Stimulated activated naive CD8-positive, alpha-beta T cell treated with anti-CD3 and anti-CD28 coated beads, Interleukin-15, amount 100 ng/mL, for 72 hours (primary cell): ENCODE measurements around the gene ENTPD7.
"Not testable (repeated sequence)": the region's sequence is repeated elsewhere in the genome, so short reads cannot be mapped to it uniquely, and the experiment has no call there.

Source experiments
- ATAC-seq: fragments of 150-1000 bp; cut with Tn5 transposase; 2 replicates; pipeline ENCODE4 v1.10.0; 2021; ENCODE audit warnings: mild to moderate bottlenecking, moderate library complexity
- DNase-seq, 2 donors: peaks; one replicate each; pipeline ENCODE4 v3.0.0; 2021 to 2022
- H3K27ac Mint-ChIP-seq, 2 donors: one replicate each; pipeline ENCODE4 v1.8.0; 2022; ENCODE audit warnings: mild to moderate bottlenecking in 2 of 2, mixed read lengths in 2 of 2, moderate library complexity in 2 of 2
- H3K27me3 Mint-ChIP-seq: one replicate; pipeline ENCODE4 v1.8.0; 2022; ENCODE audit warnings: mixed read lengths
- H3K4me1 Mint-ChIP-seq: one replicate; pipeline ENCODE4 v1.8.0; 2022; ENCODE audit warnings: mild to moderate bottlenecking, mixed read lengths
- H3K4me3 Mint-ChIP-seq, 2 donors: one replicate each; pipeline ENCODE4 v1.8.0; 2022; ENCODE audit warnings: mild to moderate bottlenecking in 2 of 2, mixed read lengths in 2 of 2, moderate library complexity in 1 of 2
- H3K9me3 Mint-ChIP-seq, 2 donors: one replicate each; pipeline ENCODE4 v1.8.0; 2022; ENCODE audit warnings: mixed read lengths in 2 of 2

The ENTPD7 gene

DNA sequence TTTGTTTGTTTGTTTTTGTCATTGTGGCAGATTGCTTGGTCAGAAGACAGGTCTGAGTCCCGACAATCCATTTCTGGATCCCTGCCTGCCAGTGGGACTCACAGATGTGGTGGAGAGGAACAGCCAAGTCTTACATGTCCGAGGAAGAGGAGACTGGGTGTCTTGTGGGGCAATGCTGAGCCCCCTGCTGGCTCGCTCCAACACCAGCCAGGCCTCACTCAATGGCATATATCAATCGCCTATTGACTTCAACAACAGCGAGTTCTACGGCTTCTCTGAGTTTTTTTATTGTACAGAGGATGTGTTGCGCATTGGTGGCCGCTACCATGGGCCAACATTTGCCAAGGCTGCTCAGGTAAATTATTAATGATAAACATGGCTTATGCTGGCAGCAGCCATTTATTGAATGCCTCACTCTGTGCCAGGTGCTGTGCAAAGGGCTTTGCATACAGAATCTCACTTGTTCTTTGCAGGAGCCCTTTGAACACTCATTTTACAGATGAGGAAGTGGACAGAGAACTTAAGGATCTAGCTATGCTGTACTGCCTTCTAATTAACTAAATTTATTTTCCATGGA lies 39.3 kb downstream of the ENTPD7 start:
- H3K4me3 Mint-ChIP-seq = no peak overlapping the region
- H3K4me1 Mint-ChIP-seq = no peaks in the 10 kb centered on the region
- DNase-seq = no peak
- H3K27ac Mint-ChIP-seq = no peak overlapping the region
- no peaks in the 10 kb centered on the region for H3K9me3 Mint-ChIP-seq
- no peak for ATAC-seq
- H3K27me3 Mint-ChIP-seq = no peaks in the 10 kb centered on the region

DNA sequence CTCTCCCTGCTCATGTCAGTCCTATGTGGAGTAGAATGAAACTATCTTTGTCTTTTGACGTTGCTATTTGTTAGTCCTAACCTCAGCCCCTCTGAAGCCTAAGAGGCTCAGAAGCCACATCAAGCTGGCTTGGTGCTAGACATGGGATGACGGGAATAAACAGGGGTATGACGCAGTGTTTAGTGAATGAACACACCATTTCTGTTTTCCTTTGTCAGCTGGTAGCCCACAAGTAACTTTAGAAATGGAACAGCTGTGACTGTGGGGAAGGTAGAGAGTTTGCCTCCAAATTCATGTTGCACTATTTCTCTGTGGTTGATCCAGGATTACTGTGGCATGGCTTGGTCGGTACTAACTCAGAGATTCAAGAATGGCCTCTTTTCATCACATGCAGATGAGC lies 41.3 kb downstream of the ENTPD7 start:
- no peaks in the 10 kb centered on the region for H3K27me3 Mint-ChIP-seq
- no peaks in the 10 kb centered on the region for H3K9me3 Mint-ChIP-seq
- no peak overlapping the region for H3K27ac Mint-ChIP-seq
- H3K4me1 Mint-ChIP-seq = no peaks in the 10 kb centered on the region
- H3K4me3 Mint-ChIP-seq = no peak overlapping the region
- ATAC-seq (no peak), DNase-seq (no peak)

DNA sequence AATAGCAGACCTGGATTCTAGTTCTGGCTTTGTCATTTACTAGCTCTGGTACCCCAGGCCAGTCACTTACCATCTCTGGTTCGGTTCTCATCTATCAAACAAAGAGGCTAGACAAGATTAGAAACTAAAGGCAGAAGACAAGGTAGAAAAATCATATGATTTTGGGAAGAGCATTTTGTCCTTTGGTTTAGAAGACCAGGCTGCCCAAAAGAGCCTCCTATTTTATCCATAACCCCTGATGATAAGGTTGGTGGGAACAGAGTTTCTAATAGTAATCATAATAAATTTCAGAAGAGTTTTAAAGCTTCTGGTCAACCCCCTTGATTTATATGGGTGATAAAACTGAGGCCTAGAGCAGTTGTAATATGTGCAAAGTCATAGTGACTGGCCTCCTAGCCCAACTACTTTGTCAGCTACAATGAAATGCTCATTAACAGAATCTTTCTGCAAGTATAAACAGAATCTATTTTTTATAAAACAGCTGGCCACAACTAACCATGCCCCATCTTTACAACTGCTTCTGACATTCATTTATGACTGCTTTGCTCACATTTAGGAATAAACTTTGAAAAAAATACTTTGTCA lies 49.2 kb downstream of the ENTPD7 start:
- H3K27ac Mint-ChIP-seq = no peak overlapping the region
- DNase-seq = no peak

DNA sequence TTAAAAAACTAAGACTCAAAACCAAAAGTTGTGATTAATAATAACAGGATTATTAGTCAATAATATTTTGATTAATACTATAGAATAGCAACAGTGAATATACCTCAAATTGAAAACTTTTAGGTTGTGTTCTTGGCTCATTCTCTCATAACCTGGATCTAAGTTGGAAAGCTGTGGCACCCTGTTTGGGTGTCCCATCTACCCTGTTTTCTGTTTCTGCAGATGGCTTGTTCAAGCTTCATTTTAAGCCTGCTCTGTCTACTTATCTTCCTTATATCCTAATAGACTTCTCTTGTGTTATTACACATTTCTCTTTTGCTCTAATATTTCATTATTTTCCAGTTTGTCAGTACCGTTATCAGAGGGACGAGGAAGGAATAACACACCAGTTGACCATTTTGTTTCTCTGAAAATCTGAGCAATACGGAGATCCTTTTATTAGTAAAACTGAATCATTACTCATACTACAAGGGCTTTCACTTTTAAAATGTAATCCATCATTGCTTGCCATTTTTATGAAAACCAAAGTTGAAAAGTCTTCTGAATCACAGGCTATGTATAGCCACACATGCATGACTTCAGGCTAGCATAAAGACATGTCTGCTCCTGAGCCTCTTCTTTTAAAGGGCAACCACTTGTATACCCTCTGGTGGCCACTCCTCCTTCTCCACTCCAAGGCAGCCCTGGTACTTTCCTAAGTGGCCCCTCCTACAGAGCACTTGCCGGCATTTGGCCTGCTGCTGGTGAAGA lies 50.3 kb downstream of the ENTPD7 start:
- Mint-ChIP-seq H3K4me1 (peaks cover 14% of the 10 kb centered on the region), H3K9me3 (no peaks in the 10 kb centered on the region), H3K4me3 (no peak overlapping the region), H3K27ac (peak overlapping the region in 1 of 2 donors; percentile 71), H3K27me3 (no peaks in the 10 kb centered on the region)
- DNase-seq = no peak
- ATAC-seq = peak; percentile 85

More for the DNA sequence above, 49.2 kb downstream of the ENTPD7 start:
- Mint-ChIP-seq H3K4me3 (no peak overlapping the region), H3K4me1 (peaks cover 14% of the 10 kb centered on the region), H3K27me3 (no peaks in the 10 kb centered on the region), H3K9me3 (no peaks in the 10 kb centered on the region)
- no peak for ATAC-seq

DNA sequence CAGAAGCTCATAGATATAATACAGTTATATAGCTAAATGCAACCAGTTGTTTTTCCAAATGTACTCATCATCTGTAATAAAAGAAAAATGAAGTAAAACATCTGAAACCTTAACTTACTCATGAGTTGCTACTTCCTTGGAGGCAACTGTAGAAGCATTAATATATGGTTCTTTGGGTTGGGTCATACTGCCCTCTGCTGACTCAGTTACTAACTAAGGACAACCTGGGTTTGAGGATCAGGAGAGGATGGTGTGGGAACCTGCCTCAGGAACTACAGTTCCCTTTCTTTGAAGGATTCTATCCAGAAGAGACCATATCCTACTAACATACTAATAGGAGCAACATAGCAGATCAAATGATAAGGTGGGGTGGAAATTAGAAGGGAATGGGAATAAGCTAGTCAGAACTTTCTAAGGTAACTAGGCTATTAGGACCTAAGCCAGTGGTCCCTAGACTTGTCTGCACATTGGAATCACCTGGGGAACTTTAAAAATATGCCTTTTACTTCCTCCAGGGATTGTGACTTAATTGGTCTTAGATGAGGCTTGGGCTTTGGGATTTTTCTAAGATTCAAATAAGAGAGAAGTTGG lies 51.9 kb downstream of the ENTPD7 start:
- peak; percentile 32 to 35 for DNase-seq
- no peak overlapping the region for H3K4me3 Mint-ChIP-seq
- peak; percentile 90 for ATAC-seq
- no peak overlapping the region for H3K27ac Mint-ChIP-seq
- H3K4me1 Mint-ChIP-seq = peaks cover 14% of the 10 kb centered on the region
- H3K27me3 Mint-ChIP-seq = no peaks in the 10 kb centered on the region
- no peaks in the 10 kb centered on the region for H3K9me3 Mint-ChIP-seq

DNA sequence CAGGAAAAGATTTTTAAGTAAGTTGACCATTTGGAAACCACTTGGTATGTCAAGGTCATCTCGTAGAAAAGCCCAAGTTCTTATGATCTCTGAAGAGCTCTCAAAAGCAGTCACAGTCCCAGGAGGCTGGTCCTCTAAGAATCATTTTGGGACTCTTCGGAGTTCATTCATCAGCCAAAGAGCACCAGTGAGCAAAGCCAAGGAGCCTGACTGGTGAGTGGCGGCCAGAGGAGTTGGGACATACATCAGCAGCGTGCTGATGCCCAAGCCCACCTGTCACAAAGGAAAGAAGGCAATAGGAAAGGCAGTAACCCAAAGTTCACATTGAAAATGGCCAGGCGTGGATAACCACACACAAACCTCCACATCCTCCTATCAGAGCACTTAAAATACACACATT lies 55.1 kb downstream of the ENTPD7 start:
- no peak for DNase-seq
- H3K27ac Mint-ChIP-seq = no peak overlapping the region
- no peaks in the 10 kb centered on the region for H3K27me3 Mint-ChIP-seq
- peaks cover 13% of the 10 kb centered on the region for H3K4me1 Mint-ChIP-seq
- no peaks in the 10 kb centered on the region for H3K9me3 Mint-ChIP-seq
- H3K4me3 Mint-ChIP-seq = no peak overlapping the region
- ATAC-seq = no peak

DNA sequence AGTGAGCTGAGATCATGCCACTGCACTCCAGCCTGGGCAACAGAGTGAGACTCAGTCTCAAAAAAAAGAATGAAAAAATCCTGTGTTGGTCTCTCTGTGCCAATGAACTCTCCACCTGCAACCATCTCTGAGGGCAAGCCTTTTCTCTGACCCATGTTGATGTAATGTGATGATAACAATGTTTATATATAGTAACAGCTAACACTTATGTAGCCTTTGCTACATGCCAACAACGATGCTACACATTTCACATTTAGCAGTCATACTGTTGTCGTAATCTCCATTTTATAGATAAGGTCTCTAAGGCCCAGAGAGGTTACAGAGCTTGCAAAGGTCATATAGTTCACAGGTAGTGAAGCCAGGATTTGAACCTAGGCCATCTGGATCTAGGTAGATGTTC lies 61.1 kb downstream of the ENTPD7 start:
- DNase-seq (no peak), ATAC-seq (no peak)
- Mint-ChIP-seq H3K9me3 (no peaks in the 10 kb centered on the region), H3K4me3 (no peak overlapping the region), H3K27me3 (no peaks in the 10 kb centered on the region), H3K4me1 (no peaks in the 10 kb centered on the region), H3K27ac (no peak overlapping the region)

DNA sequence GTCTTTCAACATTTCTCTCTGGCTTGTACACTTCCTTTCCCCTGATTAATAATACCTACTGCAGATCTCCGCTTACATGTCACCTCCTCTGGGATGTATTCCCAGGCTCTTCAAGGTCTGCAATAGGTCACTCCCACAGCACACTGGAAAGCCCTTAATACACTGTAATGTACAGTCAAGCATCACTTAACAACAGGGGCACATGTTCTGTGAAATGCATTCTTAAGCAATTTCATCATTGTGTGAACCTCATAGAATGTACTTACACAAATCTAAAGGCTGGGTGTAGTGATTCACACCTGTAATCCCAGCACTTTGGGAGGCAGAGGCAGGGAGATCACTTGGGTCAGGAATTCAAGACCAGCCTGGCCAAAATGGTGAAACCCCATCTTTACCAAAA lies 70.7 kb downstream of the ENTPD7 start:
- Mint-ChIP-seq H3K27ac (no peak overlapping the region), H3K9me3 (no peaks in the 10 kb centered on the region), H3K27me3 (no peaks in the 10 kb centered on the region), H3K4me1 (peaks cover 33% of the 10 kb centered on the region), H3K4me3 (no peak overlapping the region)
- DNase-seq = no peak
- ATAC-seq = no peak

DNA sequence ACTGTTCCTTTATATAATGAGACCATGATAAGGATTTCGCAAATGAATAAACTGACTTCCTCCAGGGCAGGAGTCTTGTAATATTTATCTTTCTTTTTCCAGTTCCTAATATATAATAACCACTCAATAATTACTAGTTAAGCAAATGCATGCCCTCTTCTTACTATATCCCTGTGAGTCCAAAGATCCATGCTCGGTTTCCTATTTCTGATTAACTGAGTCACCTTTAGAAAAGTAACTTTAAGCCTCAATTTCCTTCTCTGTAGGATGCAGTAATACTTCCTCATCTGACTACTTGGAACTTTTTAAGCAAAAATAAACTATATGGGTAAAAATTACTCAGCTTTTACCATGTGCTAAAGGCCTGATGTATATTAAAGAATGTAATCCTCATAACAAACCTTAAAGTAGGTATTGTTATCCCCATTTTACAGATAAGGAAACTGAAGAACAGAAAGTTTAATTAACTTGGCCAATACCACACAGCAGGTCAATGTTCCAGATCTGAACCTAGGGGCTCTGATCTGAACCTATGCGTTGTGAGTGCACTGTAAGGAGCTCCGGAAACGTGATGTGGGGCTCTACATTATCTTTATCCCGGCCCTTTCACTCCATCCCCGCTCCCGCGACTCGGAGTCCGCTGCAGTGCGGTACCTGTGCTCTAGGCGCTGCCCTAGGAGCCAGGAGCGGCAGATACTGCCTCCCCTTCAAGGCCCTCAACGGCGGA lies 72.2 kb downstream of the ENTPD7 start:
- no peaks in the 10 kb centered on the region for H3K27me3 Mint-ChIP-seq
- no peak for DNase-seq
- peak overlapping the region; percentile 99 to 100 for H3K4me3 Mint-ChIP-seq
- H3K27ac Mint-ChIP-seq = peak overlapping the region; percentile 100
- no peaks in the 10 kb centered on the region for H3K9me3 Mint-ChIP-seq
- ATAC-seq = no peak
- H3K4me1 Mint-ChIP-seq = peaks cover 37% of the 10 kb centered on the region

DNA sequence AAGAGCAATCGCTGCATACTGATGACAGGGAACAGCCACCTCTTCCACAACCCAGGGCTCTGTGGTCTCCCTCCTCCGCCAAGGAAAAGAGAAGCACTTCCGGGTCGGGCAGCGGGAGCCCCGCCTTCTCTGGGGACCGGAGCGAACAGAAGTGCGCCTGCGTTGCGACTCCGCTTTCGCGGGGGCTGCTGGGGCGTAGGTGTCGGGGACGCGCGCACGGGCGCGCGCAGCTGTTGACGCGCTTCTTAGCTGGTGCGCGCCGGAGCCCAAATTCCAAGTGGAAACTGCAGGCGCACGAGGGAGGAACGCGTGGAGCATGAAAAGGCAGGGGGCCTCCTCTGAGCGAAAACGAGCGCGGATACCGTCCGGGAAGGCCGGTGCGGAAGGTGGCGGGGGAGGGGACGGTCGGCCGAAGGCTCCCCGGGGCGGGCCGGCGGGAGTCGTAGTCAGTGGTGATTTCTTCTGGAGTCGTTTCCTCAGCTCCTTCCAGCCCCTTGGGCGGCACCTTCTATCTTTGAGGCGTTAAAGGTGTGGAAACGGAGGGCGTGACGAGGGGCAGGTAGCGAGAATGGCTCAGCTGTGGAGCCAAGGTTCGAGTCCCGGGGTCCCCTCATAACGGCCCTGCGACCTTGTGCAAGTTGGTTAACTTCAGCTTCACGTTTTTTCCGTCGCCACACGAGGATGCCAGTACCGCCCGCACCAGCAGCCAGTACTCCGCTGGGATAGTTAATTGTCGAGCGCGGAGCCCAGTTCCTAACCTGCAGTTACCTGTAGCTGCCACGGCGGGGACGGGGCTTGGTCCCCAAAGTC lies 72.9 kb downstream of the ENTPD7 start, which contains the start of the genes COX15 and CUTC:
COX15 (minus strand) TSS at position 95 of the 810 bp plus-strand sequence; CDS start at position 17, 78 bp downstream.
CUTC (plus strand) TSS at position 202 of the 810 bp plus-strand sequence; CDS start at position 317, 115 bp downstream.
- Mint-ChIP-seq H3K9me3 (no peaks in the 10 kb centered on the region), H3K4me3 (peak within 1 kb of the TSS; percentile 99 to 100), H3K27ac (peak within 1 kb of the TSS; percentile 100), H3K4me1 (peaks cover 37% of the 10 kb centered on the region), H3K27me3 (no peaks in the 10 kb centered on the region)
- ATAC-seq (peak; percentile 93), DNase-seq (peak; percentile 90 to 96)

DNA sequence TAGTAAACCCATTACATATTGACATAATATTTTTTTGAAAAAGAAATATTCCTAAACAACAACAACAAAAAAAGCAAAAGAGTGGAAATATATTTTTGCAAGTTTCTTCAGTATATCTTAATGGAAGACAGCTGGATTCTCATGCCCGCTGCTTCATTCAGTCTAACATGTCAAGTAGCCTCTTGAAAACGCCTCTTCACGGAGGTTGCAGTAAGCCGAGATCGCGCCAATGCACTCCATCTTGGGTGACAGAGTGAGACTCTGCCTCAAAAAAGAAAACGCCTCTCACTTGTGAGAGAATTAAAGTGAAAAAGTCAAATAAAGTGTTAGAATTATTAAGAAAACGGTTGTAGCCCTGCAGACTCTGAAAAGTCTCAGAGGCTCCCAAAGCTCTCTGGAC lies 74.1 kb downstream of the ENTPD7 start:
- Mint-ChIP-seq H3K9me3 (no peaks in the 10 kb centered on the region), H3K4me1 (peaks cover 37% of the 10 kb centered on the region), H3K27me3 (no peaks in the 10 kb centered on the region), H3K4me3 (peak overlapping the region; percentile 99 to 100), H3K27ac (no peak overlapping the region)
- DNase-seq = no peak
- ATAC-seq = no peak

DNA sequence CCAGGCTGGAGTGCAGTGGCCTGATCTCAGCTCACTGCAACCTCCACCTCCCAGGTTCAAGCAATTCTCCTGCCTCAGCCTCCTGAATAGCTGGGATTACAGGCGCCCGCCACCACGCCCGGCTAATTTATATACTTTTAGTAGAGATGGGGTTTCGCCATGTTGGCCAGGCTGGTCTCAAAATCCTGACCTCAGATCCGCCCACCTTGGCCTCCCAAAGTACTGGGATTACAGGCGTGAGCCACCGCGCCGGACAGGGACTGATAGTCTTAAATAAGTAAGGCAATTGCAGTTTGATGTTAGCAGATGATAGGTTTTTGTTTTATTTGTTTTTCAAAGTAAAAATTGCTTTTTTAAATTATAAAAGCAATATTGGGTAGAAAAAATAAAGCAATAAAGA lies 74.8 kb downstream of the ENTPD7 start:
- not testable (repeated sequence) for H3K9me3 Mint-ChIP-seq, H3K27me3 Mint-ChIP-seq
- peak overlapping the region in 1 of 2 donors; percentile 41 for H3K4me3 Mint-ChIP-seq

DNA sequence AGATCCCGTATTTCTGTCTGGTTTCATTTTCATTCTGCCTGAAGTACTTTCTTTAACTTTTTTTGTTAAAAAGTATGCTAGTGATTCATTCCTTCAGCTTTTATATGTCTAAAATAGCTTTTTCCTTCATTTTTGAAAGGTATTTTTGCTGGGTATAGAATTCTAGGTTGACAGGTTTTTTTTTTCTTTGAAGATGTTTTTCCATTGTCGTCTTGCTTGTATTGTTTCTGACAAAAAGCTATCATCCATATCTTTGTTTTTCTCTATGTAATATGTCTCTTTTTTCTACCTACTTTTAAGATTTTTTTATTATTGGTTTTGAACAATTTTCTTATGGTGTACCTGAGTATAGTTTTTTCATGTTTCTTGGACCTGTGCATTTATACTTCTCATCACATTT lies 81.0 kb downstream of the ENTPD7 start:
- Mint-ChIP-seq H3K9me3 (peaks cover 5 to 12% of the 10 kb centered on the region in 2 donors), H3K27me3 (no peaks in the 10 kb centered on the region), H3K4me3 (no peak overlapping the region), H3K4me1 (peaks cover 15% of the 10 kb centered on the region), H3K27ac (no peak overlapping the region)
- no peak for DNase-seq
- ATAC-seq = no peak

More for the DNA sequence above, 74.8 kb downstream of the ENTPD7 start:
- not testable (repeated sequence) for H3K27ac Mint-ChIP-seq, ATAC-seq, DNase-seq
- peaks cover 37% of the 10 kb centered on the region for H3K4me1 Mint-ChIP-seq

DNA sequence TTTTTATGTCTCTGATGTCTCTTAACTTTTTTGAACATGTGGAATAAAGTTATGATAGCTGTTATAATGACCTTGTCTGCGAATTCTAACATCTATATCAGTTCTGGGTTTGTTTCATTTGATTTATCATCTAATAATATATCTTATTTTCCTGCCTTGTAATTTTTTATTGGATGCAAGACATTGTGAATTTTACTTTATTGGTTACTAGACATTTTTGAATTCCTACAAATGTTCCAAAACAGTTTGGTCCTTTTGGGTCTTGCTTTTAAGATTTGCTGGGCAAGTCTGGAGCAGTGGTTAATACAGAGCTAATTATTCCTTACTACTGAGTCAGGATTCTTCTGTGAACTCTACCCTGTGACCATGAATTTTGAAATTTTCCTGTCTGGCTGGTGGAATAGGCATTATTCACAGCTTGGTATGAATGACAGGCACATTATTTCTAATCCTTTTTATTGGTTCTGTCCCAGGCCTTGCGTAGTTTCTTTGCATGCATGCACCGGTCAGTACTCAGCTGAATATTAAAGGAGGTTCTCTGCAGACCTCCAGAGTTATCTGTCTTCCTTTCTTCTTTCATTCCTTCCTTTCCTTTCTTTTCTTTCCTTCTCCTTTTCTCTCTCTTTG lies 81.7 kb downstream of the ENTPD7 start:
- Mint-ChIP-seq H3K9me3 (peaks cover 5 to 12% of the 10 kb centered on the region in 2 donors), H3K27ac (no peak overlapping the region), H3K27me3 (no peaks in the 10 kb centered on the region), H3K4me3 (no peak overlapping the region), H3K4me1 (peaks cover 14% of the 10 kb centered on the region)
- DNase-seq = no peak
- no peak for ATAC-seq
